Neural cell (in vitro differentiated cells): Measurements from ENCODE around the gene ANXA5. TPM values are rescaled to one million over a fixed set of nuclear protein-coding genes. Genes with fewer than 3 reads are reported as not detected.

Experiments
- H2AFZ ChIP-seq: fragments of 200-600, 300-800 bp; sonication (generic), shearing (Covaris generic); 2 replicates; pipeline ENCODE4 v1.6.0; 2014; ENCODE audit warnings: low read depth, mild to moderate bottlenecking, antibody characterized with exemption, low read length, moderate library complexity
- H3F3A ChIP-seq: fragments of 200-600 bp; shearing (Covaris generic); 2 replicates; pipeline ENCODE4 v1.6.1; 2016; ENCODE audit warnings: mild to moderate bottlenecking, moderate library complexity, mixed read lengths, antibody characterized with exemption, low read length; ENCODE audit not compliant: insufficient read depth, poor library complexity, severe bottlenecking
- H3K27ac ChIP-seq: fragments of 200-600, 300-800 bp; sonication (generic), shearing (Covaris generic); 2 replicates; pipeline ENCODE4 v1.5.1; 2014; ENCODE audit warnings: mild to moderate bottlenecking, low read length, moderate library complexity
- H3K27me3 ChIP-seq: fragments of 300-800, 200-600 bp; sonication (generic), shearing (Covaris generic); 2 replicates; pipeline ENCODE4 v1.6.0; 2014; ENCODE audit warnings: mild to moderate bottlenecking, low read depth, low read length, moderate library complexity; ENCODE audit not compliant: insufficient read depth
- H3K36me3 ChIP-seq: fragments of 300-800, 200-600 bp; sonication (generic), shearing (Covaris generic); 2 replicates; pipeline ENCODE4 v1.5.1; 2014; ENCODE audit warnings: mild to moderate bottlenecking, antibody characterized with exemption, low read length, moderate library complexity; ENCODE audit not compliant: insufficient read depth
- H3K4me2 ChIP-seq: fragments of 300-800, 200-600 bp; sonication (generic), shearing (Covaris generic); 2 replicates; pipeline ENCODE4 v1.6.0; 2014; ENCODE audit warnings: mild to moderate bottlenecking, low read length
- H3K4me3 ChIP-seq: fragments of 300-800, 200-600 bp; sonication (generic), shearing (Covaris generic); 2 replicates; pipeline ENCODE4 v1.5.1; 2014; ENCODE audit warnings: mild to moderate bottlenecking, low read length, moderate library complexity
- H3K79me2 ChIP-seq: fragments of 200-600 bp; shearing (Covaris generic); replicated peaks from 2 replicates; pipeline ENCODE4 v1.6.0; 2014; ENCODE audit warnings: mild to moderate bottlenecking, low read length, moderate library complexity; ENCODE audit not compliant: insufficient read depth
- H3K9ac ChIP-seq: fragments of 300-800, 200-600 bp; sonication (generic), shearing (Covaris generic); 2 replicates; pipeline ENCODE4 v1.6.1; 2016; ENCODE audit warnings: mild to moderate bottlenecking, low read length, mixed read lengths
- H3K9me2 ChIP-seq: fragments of 200-600 bp; shearing (Covaris generic); 2 replicates; pipeline ENCODE4 v1.6.1; 2016; ENCODE audit warnings: mild to moderate bottlenecking, low read length, mixed read lengths; ENCODE audit not compliant: insufficient read depth
- H3K9me3 ChIP-seq: fragments of 200-600, 300-800 bp; sonication (generic), shearing (Covaris generic); 2 replicates; pipeline ENCODE4 v1.6.1; 2016; ENCODE audit warnings: mild to moderate bottlenecking, mixed run types, low read length, moderate library complexity, mixed read lengths
- H4K20me1 ChIP-seq: fragments of 200-600 bp; shearing (Covaris generic); 2 replicates; pipeline ENCODE4 v1.6.1; 2016; ENCODE audit warnings: mild to moderate bottlenecking, mixed run types; ENCODE audit not compliant: insufficient read depth
- EP300 ChIP-seq: fragments of 450-650 bp; conservative IDR thresholded peaks from 2 replicates; pipeline ENCODE4 v1.6.1; 2014; ENCODE audit warnings: antibody characterized with exemption, mild to moderate bottlenecking, moderate library complexity; ENCODE audit not compliant: poor library complexity, severe bottlenecking
- POLR2AphosphoS5 ChIP-seq: IDR thresholded peaks from 2 replicates; pipeline ENCODE4 v1.6.1; 2012
- RAD21 ChIP-seq: fragments of 450-650 bp; conservative IDR thresholded peaks from 2 replicates; pipeline ENCODE4 v1.6.1; 2014; ENCODE audit warnings: antibody characterized with exemption, mild to moderate bottlenecking, moderate library complexity
- SMC3 ChIP-seq: fragments of 450-650 bp; conservative IDR thresholded peaks from 2 replicates; pipeline ENCODE4 v1.6.1; 2014; ENCODE audit warnings: antibody characterized with exemption, mild to moderate bottlenecking, moderate library complexity; ENCODE audit not compliant: poor library complexity
- TAF1 ChIP-seq: IDR thresholded peaks from 2 replicates; pipeline ENCODE4 v1.6.1; 2012; ENCODE audit warnings: low read depth
- polyA plus RNA-seq: library from polyadenylated mRNA; depleted of rRNA; stranded (reverse); fragments of >200 nt; gene quantifications from 2 replicates; pipeline ENCODE4 v1.2.3, GENCODE V29; 2014
- TF ChIP-seq, protein P1 (sequence below): IDR thresholded peaks from 2 replicates; pipeline ENCODE4 v1.6.1; 2012; ENCODE audit warnings: borderline replicate concordance
- TF ChIP-seq, protein P2 (sequence below): fragments of 450-650 bp; IDR thresholded peaks from 2 replicates; pipeline ENCODE4 v1.5.1; 2014; ENCODE audit warnings: antibody characterized with exemption, mild to moderate bottlenecking, moderate library complexity; ENCODE audit not compliant: poor library complexity, severe bottlenecking

Gene ANXA5
- polyA plus RNA-seq, 1 donor from 2014 or later, result 8.1 TPM

DNA sequence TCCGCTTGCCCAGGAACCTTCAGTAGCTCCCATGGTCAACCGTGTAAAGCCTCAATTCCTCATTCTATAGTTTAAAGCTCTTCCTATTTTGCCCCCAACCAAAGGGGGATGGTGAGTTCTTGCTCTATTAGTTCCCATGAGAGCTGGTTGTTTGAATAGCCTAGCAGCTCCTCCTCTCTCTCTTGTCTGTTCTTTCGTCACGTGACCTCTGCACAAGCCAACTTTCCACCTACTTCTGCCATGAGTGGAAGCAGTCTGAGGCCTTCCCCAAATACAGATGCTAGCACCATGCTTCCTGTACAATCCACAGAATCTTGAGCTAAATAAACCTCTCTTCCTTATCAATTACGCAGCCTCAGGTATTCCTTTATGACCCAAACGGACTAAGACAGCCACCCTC lies 42.8 kb downstream of the ANXA5 start:
- H3K27ac ChIP-seq, result no peak overlapping the region
- H3K79me2 ChIP-seq, result no peaks in the 10 kb centered on the region
- H3F3A ChIP-seq, result no peaks in the 10 kb centered on the region
- no peaks in the 10 kb centered on the region for H3K9me3 ChIP-seq
- no peak overlapping the region for H2AFZ ChIP-seq
- TF ChIP-seq, protein P1, sequence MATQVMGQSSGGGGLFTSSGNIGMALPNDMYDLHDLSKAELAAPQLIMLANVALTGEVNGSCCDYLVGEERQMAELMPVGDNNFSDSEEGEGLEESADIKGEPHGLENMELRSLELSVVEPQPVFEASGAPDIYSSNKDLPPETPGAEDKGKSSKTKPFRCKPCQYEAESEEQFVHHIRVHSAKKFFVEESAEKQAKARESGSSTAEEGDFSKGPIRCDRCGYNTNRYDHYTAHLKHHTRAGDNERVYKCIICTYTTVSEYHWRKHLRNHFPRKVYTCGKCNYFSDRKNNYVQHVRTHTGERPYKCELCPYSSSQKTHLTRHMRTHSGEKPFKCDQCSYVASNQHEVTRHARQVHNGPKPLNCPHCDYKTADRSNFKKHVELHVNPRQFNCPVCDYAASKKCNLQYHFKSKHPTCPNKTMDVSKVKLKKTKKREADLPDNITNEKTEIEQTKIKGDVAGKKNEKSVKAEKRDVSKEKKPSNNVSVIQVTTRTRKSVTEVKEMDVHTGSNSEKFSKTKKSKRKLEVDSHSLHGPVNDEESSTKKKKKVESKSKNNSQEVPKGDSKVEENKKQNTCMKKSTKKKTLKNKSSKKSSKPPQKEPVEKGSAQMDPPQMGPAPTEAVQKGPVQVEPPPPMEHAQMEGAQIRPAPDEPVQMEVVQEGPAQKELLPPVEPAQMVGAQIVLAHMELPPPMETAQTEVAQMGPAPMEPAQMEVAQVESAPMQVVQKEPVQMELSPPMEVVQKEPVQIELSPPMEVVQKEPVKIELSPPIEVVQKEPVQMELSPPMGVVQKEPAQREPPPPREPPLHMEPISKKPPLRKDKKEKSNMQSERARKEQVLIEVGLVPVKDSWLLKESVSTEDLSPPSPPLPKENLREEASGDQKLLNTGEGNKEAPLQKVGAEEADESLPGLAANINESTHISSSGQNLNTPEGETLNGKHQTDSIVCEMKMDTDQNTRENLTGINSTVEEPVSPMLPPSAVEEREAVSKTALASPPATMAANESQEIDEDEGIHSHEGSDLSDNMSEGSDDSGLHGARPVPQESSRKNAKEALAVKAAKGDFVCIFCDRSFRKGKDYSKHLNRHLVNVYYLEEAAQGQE, result no peak
- no peak for TF ChIP-seq SMC3
- no peak for TF ChIP-seq POLR2AphosphoS5
- no peak for TF ChIP-seq TAF1
- H3K4me2 ChIP-seq, result no peak overlapping the region
- no peaks in the 10 kb centered on the region for H3K27me3 ChIP-seq
- H3K9me2 ChIP-seq, result no peaks in the 10 kb centered on the region
- no peak overlapping the region for H3K9ac ChIP-seq
- H4K20me1 ChIP-seq, result no peaks in the 10 kb centered on the region
- no peak overlapping the region for H3K4me3 ChIP-seq
- no peaks in the 10 kb centered on the region for H3K36me3 ChIP-seq

DNA sequence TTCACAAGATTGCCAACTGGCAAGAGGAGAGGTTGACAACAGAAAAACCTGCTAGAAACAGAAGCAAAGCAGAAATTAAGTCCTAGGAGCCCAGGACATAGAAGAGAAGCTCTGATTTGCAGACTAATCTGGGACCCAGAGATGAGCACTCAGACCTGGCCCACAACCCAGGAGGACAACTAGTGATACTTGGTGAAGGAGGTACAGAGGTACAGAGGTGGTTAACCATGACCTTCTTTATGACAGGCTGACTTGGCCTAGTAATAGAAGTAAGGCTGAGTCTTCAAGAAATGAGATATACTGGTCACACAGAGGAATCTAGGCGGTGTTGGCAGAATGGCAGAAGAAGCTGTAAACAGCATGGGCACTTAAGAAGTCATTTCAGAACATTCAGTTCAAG lies 43.6 kb downstream of the ANXA5 start:
- no peak for TF ChIP-seq RAD21
- Histone ChIP-seq H3K79me2 (no peaks in the 10 kb centered on the region), H3K27ac (no peak overlapping the region)

DNA sequence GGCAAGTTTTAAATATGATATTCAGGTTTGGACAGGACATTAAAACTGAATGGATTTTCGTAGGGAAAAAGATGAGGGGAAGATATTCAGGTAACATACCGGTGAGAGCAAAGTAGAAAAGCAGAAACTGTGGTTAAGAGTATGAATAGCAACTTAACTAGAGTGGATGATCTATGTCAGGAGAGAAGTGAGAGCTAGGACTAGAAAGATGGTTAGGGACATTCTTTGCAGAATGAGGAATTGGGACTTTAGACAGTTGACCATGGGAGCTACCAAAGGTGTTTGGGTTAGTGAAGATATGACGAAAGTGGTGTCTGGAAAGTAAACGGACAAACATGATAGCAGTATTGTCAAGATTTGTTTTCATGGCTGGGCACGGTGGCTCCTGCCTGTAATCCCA lies 45.2 kb downstream of the ANXA5 start:
- H3K4me3 ChIP-seq, result no peak overlapping the region
- H2AFZ ChIP-seq, result no peak overlapping the region
- no peaks in the 10 kb centered on the region for H3K79me2 ChIP-seq
- H3K27ac ChIP-seq, result no peak overlapping the region
- no peaks in the 10 kb centered on the region for H3K9me3 ChIP-seq
- H3F3A ChIP-seq, result no peaks in the 10 kb centered on the region
- H3K4me2 ChIP-seq, result no peak overlapping the region
- H4K20me1 ChIP-seq, result no peaks in the 10 kb centered on the region
- TF ChIP-seq, protein P2, sequence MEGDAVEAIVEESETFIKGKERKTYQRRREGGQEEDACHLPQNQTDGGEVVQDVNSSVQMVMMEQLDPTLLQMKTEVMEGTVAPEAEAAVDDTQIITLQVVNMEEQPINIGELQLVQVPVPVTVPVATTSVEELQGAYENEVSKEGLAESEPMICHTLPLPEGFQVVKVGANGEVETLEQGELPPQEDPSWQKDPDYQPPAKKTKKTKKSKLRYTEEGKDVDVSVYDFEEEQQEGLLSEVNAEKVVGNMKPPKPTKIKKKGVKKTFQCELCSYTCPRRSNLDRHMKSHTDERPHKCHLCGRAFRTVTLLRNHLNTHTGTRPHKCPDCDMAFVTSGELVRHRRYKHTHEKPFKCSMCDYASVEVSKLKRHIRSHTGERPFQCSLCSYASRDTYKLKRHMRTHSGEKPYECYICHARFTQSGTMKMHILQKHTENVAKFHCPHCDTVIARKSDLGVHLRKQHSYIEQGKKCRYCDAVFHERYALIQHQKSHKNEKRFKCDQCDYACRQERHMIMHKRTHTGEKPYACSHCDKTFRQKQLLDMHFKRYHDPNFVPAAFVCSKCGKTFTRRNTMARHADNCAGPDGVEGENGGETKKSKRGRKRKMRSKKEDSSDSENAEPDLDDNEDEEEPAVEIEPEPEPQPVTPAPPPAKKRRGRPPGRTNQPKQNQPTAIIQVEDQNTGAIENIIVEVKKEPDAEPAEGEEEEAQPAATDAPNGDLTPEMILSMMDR, result no peak
- TF ChIP-seq EP300 (no peak), TAF1 (no peak), SMC3 (no peak), RAD21 (no peak)
- H3K36me3 ChIP-seq, result no peaks in the 10 kb centered on the region
- H3K27me3 ChIP-seq, result no peaks in the 10 kb centered on the region
- no peak overlapping the region for H3K9ac ChIP-seq
- H3K9me2 ChIP-seq, result no peaks in the 10 kb centered on the region

More for the DNA sequence above, 43.6 kb downstream of the ANXA5 start:
- no peaks in the 10 kb centered on the region for H3K9me2 ChIP-seq
- H2AFZ ChIP-seq, result no peak overlapping the region
- H3K4me3 ChIP-seq, result no peak overlapping the region
- H3K9ac ChIP-seq, result no peak overlapping the region
- H3K9me3 ChIP-seq, result no peaks in the 10 kb centered on the region
- H3K27me3 ChIP-seq, result no peaks in the 10 kb centered on the region
- H4K20me1 ChIP-seq, result no peaks in the 10 kb centered on the region
- no peak overlapping the region for H3K4me2 ChIP-seq
- H3F3A ChIP-seq, result no peaks in the 10 kb centered on the region
- H3K36me3 ChIP-seq, result no peaks in the 10 kb centered on the region
